C4-2B (cell line): ENCODE measurements around the gene CHCHD10.

ENCODE experiments used
- H3K27ac ChIP-seq: fragments of 450-650 bp; 2 replicates; pipeline ENCODE4 v1.5.1; 2017
- CTCF ChIP-seq: fragments of 450-650 bp; conservative IDR thresholded peaks from 2 replicates; pipeline ENCODE4 v1.5.1; 2017; ENCODE audit warnings: mild to moderate bottlenecking
- ZFX ChIP-seq: fragments of 450-650 bp; IDR thresholded peaks from 2 replicates; pipeline ENCODE4 v1.6.1; 2017

Gene CHCHD10

DNA sequence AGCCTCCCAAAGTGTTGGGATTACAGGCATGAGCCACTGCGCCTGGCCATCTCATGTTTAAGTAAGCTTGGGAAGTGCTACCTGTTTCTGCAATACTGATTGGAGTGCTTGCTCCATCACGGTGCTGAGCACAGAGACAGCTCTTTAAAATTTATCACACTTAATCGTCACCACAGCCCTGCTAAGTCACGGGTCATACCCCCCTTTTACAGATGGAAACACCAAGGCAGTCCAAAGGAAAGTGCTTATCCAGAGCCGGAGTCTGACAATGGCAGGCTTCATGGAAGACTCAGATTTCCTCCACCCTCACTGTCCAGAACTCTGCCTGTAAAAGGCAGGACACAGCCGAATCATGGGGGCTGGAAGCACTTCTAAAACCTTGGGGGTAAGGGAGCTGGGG, 7.7 kb downstream of the CHCHD10 start:
- H3K27ac ChIP-seq, result no peak overlapping the region
- no peak for TF ChIP-seq ZFX
- TF ChIP-seq CTCF, result no peak

GRCh38 chr22:23759566-23759965, 8.2 kb downstream of the CHCHD10 start:
- no peak overlapping the region for H3K27ac ChIP-seq
- TF ChIP-seq ZFX (no peak), CTCF (no peak)

GRCh38 chr22:23756891-23757290, 10.9 kb downstream of the CHCHD10 start:
- TF ChIP-seq ZFX, result no peak
- TF ChIP-seq CTCF, result no peak
- H3K27ac ChIP-seq, result no peak overlapping the region

GRCh38 chr22:23755711-23756110, 12.1 kb downstream of the CHCHD10 start:
- no peak overlapping the region for H3K27ac ChIP-seq
- no peak for TF ChIP-seq ZFX
- no peak for TF ChIP-seq CTCF

- no peak overlapping the region for H3K27ac ChIP-seq
- TF ChIP-seq ZFX (no peak), CTCF (no peak)
These were observed 12.7 kb downstream of the CHCHD10 start for GRCh38 chr22:23754980-23755636.

DNA sequence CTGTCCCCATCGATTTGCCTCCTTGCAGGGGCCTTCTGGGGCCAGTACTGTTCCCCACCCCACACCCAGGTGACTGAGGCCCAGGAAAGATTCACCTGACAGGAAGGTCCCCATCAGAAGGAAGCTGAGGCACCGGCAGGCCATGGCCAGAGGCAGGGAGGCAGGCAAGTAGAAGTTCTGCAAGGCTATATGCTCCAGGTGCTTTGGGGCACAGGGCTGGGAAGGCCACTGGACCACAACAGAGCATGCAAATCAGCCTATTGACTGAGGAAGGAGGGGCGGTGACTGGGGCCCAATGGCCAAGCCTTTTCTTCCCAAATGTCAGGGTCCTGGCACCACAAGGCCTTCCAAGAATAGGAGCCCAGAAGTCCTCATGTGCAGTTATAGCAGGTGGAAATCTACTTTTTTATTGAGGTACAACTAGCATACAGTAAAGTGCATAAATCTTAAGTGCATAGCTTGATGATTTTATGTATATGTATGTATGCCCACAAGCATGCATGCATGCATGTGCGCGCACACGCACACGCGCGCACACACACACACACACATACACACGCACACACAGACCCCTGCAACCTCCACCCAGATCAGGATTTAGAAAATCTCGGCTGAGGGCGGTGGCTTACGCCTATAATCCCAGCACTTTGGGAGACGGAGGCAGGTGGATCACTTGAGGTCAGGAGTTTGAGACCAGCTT, 13.4 kb downstream of the CHCHD10 start, which contains the start of gene VPREB3:
Gene VPREB3 (minus strand): TSS at position 206 of the 700 bp plus-strand sequence. CDS start 62 bp downstream, at position 144.
- no peak within 1 kb of the TSS for H3K27ac ChIP-seq
- TF ChIP-seq ZFX, result no peak
- no peak for TF ChIP-seq CTCF

GRCh38 chr22:23753385-23753784, 14.4 kb downstream of the CHCHD10 start:
- TF ChIP-seq CTCF (no peak), ZFX (no peak)
- H3K27ac ChIP-seq, result no peak overlapping the region
